Stimulated activated CD8-positive, alpha-beta memory T cell treated with anti-CD3 and anti-CD28 coated beads, Interleukin-4, amount 100 ng/mL, for 48 hours (primary cell): ENCODE measurements around the gene PSMD9.
A peak's percentile ranks its signal among the peaks of the same experiment; 100 is the strongest.
"Not testable (repeated sequence)": the region's sequence is repeated elsewhere in the genome, so short reads cannot be mapped to it uniquely, and the experiment has no call there.

Experiments used
- DNase-seq: peaks from one replicate; pipeline ENCODE4 v3.0.0-alpha.2; 2020

The PSMD9 gene, protein sequence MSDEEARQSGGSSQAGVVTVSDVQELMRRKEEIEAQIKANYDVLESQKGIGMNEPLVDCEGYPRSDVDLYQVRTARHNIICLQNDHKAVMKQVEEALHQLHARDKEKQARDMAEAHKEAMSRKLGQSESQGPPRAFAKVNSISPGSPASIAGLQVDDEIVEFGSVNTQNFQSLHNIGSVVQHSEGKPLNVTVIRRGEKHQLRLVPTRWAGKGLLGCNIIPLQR

DNA sequence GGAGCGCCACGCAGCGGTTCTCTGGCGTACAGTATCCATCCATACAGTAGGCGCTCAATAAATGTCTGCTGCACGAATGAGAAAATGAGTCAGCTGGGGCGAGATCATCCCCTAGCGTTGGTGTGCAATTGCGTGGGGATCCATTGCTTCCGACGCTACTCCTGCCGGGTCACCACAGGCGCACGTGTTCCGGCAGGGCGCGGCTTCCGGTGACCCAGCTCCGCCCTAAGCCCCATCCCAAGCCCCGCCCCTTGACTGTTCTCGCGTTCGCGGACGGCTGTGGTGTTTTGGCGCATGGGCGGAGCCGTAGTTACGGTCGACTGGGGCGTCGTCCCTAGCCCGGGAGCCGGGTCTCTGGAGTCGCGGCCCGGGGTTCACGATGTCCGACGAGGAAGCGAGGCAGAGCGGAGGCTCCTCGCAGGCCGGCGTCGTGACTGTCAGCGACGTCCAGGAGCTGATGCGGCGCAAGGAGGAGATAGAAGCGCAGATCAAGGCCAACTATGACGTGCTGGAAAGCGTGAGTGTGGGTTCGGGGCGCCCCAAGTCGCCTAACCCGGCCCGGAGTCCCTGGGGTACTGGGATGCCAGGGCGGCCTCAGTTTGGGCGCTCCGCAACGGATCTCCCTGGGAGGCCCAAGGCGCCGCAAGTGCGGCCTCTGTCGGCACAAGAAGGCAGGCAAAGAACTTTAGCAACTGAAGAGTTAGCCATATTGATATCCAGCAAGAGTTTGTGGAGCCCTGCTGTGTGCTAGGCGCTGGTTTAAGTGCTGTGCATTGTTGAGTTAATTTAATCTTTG, at the start of gene PSMD9:
PSMD9 (plus strand) TSS at position 313 of the 796 bp plus-strand sequence; CDS start at position 380, 67 bp downstream.
- peak; percentile 100 for DNase-seq

DNA sequence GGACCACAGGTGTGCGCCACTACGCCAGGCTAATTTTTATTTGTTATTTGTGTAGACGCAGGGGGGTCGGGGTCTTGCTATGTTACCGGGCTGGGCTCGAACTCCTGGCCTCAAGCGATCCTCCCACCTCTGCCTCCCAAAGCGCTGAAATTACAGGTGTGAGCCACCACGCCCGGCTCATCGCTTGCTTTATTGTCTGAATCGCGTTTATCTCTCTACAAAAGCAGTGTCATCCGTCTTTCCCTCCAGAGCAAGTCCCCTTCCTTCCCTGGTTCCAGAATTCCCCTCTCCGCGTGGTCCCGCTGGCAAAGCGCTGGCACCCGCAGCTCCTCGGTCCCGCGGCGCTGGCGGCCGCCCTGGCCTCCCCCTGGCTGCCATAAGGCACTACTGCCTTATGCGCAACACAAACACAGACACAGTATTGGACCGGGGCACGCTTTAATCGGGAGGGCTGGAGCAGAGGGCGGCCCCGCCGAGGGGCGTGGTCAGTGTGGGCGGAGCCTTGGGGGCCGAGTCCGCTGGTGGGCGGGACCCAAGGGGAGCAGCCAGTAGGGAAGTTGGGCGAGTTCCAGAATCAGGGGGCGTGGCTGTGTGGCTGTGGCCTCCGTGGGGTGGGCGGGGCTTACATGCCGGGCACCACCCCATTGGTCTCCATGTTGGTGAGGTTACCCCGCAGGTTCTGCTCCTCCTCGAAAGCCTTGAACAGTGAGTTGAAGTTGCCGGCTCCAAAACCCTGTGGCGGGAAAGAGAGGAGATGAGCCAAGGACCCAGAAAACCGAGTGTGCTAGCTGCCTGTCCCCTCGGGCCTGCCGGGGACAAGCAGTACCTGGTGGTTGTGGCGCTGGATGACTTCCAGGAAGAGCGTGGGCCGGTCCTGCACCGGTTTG, 49.2 kb upstream of the PSMD9 start:
- peak; percentile 100 for DNase-seq

DNA sequence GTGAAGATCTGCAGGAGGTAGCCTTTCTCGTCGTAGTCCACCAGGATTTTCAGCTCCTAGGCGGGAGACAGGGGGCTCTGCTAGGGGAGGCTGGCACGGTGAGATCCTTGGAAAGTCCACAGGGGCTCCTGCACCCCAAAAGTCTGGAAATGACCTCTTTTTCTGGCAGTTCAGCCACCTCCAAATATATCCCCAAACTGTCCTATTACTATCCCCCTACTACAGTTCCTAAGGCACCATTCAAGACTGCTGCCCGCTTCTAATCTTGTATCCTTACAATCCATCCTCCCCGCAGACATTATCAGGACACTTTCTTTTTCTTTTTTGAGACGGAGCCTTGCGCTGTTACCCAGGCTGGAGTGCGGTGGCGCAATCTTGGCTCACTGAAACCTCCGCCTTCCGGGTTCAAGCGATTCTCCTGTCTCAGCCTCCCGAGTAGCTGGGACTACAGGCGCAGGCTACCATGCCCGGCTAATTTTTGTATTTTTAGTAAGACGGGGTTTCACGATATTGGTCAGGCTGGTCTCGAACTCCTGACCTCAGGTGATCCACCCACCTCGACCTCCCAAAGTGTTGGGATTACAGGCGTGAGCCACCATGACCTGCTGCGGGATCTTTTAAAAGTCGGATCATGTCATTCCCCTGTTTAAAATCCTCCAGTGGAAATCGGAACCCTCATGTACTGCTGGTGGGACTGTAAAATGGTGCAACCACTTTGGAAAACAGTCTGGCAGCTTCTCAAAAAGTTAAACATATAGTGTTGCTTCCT, 48.4 kb upstream of the PSMD9 start:
- no peak for DNase-seq

DNA sequence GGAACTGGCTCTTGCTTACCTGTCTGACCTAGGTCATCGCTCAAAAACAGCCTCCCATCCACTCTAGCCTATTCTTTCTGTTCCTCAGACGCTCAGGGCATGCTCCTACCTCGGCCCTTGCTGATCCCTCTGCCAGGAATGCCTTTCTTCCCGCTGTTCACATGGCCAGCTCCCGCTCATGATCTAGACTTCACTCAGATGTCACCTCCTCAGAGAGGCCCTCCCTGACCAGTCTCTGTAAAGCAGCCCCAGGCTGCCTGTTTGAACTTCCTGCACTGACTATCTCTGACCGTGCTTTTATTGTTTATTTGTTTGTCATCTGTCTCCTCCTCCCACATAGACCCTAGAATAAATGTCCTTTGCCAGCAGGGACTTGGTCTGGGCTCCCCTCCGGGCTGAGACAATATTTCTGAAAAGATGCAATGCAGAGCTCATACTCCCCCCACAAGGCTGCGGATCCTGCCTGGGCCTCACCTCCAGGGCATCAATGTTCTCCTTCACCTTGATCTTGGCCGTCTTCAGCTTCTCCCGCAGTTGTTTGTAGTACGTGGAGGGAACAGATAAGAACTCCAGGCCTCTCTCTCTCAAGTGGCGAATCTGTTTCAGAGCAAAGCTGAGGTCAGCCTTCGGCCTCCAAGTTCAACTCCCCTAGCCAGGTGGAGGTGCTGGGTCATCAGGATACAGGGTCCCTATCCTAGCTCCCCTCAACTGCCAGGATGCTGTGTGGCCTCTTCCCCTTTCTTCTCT, 45.2 kb upstream of the PSMD9 start:
- DNase-seq = no peak

DNA sequence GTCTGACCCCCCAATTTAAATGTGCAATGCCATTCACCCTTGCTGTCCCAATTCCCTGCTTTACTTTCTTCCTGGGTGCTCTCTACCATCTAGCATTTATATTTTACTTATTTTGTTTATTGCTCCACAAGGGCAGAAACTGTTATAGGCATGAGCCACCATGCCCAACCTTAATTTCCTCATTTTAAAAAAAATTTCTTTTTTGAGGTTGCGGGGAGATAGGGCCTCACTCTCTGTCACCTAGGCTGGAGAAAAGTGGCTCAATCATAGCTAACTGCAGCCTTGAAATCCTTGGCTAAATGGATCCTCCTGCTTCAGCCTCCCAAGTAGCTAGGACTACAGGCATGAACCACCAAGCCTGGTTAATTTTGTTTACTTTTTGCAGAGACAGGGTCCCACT, 42.9 kb upstream of the PSMD9 start:
- no peak for DNase-seq

DNA sequence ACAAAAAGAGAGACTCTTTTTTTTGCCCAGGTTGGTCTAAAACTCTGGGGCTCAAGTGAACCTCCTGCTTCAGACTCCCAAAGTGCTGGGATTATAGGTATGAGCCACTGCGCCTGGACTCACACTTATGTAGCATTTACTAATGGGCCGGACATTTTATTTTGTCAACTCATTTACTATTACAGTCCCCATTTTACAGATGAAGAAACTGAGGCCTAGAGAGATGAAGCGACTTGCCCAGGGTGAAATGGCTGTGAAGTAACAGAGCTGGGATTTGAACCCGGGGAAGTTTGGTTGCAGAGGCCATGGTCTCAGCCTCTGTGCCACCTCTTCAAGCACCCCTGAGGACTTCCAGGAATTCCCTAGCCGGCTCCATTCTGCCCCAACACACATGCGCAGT, 39.4 kb upstream of the PSMD9 start:
- DNase-seq = no peak

DNA sequence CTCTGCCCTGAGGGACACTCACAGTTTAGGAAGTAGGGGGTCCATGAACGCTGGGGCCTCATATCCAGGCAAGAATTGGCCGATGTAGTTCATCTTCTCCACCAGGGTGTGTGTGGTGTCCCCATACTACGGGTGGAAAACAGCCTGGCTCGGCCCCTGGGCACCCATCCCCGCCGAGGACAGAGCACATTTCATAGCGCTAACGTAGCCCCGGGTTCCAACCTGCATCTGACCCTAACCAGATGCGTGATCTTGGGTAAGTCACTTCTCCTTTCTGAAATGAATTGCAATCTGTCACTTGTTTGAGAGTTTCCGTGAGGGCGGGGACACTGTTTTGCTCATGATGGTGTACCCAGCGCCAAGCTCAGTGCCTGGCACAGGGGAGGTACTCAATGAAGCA, 38.9 kb upstream of the PSMD9 start:
- DNase-seq = no peak

DNA sequence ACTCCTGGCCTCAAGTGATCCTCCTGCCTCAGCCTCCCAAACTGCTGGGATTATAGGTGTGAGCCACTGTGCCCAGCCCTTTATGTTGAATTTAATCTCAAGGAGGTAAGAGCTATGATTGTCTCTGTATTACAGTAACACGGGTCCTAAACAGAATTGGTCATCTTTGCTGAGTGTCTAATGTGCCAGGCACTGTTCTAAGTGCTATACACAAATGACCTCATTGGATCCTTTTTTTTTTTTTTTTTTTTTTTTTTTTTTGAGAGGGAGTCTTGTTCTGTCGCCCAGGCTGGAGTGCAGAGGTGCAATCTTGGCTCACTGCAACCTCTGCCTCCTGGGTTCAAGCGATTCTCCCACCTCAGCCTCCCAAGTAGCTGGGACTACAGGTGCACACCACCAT, 36.2 kb upstream of the PSMD9 start:
- DNase-seq = not testable (repeated sequence)

DNA sequence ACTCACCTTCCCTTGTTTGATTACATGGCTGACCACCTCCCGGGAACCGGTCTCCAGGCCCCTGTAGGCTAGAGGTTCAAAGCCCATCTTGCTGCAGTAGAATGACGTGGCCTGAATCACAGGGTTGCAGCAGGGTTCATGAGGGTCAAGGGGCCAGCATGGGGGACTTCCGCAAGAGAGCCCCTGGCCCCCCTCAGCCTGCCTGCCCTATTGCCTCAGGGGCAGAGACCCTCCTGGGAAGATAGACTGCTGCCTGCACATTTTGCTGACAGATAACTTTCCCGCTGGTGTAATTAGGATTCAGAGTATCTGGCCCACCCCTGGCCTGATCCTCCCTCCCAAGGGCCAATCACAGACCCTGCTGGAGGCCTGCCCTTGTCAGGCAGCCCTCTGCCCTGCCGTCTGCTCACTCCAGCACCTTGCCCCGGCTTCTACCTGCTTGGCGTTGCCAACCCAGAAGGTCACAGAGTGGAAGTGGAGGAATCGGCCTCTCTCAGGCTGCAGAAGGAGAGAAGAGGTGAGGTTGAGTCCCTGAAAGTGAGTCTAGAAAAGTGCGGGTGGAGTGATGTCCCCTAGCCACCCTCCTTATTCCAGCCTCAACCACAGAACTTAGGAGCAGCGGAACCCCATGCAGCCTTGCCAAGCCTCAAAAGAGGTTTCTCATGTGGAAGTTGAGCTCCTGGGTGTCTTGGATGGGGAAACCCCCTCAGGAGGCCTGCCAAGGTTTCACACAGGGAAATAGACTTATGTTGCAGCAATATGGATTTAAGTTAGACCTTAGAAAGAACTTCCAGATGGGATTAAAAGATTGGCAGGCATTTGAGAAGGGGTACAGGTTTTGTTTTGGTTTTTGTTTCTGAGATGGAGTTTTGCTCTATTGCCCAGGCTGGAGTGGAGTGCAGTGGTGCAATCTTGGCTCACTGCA, 31.0 kb upstream of the PSMD9 start:
- no peak for DNase-seq

DNA sequence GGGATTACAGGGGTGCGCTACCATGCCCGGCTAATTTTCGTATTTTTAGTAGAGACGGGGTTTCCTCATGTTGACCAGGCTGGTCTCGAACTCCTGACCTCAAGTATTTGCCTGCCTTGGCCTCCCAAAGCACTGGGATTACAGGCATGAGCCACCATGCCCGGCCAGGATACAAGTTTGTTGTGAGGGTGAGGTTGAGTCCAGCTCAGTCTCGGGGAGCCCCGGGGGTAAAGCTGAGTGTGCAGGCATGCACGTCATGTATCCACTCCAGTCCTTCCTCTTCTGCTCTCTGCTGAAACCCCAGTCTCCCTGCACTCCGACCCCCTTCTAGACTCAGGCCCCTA, 30.3 kb upstream of the PSMD9 start:
- DNase-seq = no peak

DNA sequence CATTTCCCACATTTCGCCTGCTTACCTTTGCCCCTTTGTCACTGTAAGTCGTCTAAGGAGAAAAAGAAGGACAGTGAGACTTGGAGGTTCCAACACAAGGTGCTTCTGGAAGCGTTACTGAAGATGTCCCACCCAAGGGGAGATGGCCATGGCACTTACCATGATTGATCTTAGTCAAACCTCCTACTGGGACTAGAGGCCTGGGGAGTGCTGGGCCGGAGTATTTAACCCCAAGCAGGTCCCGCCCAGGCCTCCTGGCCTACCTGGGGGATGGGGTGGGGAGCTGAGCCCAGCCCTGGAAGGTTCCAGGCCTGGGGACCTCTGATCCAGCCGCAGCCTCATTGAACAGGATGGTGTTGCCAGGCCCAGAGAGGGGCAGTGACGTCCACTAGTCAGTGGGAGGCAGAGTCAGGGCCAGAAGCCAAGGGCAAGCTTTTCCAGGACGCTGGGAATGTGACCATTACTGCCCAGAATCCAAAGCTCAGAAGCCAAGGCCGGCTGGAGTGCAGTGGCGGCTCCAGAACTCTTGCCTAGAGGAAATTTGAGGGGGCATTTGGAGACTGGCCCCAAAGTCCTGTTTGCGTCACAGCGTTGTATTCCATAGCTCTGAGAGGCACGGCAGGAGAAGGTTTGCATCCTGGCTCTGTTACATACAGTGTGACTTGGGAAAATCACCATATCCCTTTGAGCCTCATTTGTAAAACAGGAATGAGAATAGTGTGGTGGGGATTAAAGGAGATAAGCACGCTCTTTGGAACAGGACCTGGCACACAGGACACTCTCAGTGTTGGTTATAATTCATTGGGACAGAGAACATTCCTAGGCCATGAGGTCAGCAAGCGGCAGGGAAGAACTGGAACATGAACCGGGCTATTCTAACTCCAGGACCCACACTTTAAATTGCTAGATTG, 29.7 kb upstream of the PSMD9 start, which contains the start of gene HPD:
HPD (minus strand) TSS at position 198 of the 911 bp plus-strand sequence; CDS start at position 162, 36 bp downstream.
- DNase-seq = no peak

DNA sequence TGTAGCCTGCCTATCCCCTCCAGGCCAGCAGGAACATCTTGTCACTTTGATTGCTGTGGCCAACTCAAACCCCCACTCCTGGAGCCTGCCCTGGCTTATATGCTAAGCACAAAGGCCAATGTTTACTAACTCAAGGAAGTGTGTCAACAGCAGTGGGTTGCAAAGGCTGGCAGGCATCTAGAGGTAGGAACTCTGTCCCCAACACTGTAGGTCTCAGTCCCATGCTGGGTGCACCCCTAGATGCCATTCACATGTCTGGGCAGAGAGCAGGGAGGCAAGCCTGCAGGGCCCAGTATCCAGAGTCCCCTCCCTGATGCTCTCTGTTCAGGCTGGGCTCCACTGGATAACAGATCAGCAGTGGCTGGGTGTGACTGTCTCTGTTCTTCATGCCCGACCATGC, 28.3 kb upstream of the PSMD9 start:
- DNase-seq = no peak

DNA sequence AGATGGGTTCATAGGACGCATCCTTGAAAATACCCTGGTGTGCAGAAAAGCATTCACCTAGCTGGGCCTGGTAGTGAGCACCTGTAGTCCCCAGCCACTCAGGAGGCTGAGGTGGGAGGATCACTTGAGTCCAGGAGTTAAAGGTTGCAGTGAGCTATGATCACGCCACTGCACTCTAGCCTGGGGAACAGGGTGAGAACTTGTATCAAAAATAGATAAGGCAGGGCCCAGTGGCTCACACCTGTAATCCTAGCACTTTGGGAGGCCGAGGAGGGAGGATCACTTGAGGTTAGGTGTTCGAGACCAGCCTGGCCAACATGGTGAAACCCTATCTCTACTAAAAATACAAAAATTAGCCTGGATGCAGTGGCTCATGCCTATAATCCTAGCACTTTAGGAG, 27.9 kb upstream of the PSMD9 start:
- not testable (repeated sequence) for DNase-seq

DNA sequence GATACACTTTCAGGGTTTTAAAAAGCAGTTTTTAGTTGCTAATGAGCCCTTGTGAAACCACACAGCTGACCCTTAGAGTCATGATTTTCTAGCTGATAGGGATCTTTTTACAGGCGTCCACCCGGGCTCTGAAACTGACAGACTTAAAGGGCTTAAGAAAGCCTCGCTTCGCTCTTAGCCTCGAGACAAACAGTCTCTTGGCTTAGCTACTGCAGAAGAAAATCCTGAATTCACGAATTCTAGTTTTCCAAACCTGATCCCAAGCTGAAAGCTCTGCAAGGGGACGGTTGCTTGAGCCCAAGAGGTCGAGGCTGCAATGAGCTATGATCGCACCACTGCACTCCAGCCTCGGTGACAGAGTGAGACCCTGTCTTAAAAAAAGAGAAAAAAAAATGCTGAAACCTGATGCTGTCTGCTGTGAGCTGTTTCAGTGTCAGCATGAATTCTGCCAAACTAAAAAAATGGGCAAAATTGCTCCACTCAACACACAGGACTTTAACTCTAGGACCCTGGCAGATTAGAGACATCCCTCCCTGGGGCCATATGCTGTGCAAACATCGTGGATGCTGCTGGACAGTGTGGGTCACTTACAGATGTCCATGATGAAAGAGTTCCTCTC, 26.8 kb upstream of the PSMD9 start:
- no peak for DNase-seq

DNA sequence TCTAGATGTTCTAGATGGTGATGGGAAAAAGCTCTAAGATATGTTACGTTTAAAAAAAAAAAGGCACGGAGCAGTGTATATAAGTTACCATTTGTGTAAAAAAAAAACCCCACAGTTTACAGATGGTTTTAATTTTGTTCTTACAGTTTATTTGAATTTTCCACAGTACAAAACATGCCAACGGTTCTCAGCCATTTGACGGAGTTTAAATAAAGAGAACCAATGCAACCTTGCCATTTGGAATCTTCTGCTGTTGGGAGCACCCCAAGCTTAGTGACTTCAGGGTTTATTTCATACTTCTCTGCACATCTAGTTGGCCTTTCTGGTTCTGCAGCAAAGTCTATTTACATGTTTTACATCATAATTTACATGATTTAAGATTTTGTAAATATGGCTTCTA, 22.3 kb upstream of the PSMD9 start:
- no peak for DNase-seq

DNA sequence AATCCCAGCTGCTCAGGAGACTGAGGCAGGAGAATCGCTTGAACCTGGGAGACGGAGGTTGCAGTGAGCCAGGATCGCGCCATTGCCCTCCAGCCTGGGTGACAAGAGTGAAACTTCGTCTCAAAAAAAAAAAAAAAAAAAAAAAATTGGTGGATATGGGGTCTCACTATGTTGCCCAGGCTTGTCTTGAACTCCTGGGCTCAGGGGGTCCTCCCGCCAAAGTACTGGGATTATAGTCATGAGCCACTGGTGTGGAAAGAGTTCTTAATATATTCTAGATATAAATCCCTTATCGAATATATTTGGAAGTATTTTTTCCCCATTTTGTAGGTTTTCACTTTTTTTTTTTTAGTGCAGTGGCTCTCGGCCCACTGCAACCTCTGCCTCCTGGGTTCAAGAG, 19.4 kb upstream of the PSMD9 start:
- DNase-seq = not testable (repeated sequence)

DNA sequence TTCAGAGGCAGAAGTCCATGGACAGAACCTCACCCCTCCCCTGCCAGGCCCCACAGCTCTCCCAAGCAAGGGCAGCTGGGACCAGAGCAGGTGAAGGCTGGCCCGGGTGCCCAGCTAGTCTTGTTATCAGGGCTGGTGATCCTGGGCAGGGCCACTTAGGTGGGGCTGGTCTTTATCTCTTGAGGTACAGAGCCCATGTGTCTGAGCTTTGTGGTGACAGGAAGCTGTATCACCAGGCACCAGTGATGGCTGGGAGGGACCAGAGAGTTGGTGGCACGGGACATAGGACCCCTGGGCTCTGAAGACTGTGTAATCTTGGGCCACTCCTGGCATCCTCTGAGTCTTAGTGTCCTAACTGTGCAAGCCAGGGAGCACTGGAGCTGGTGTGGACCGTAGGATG, 17.1 kb upstream of the PSMD9 start:
- DNase-seq = no peak

DNA sequence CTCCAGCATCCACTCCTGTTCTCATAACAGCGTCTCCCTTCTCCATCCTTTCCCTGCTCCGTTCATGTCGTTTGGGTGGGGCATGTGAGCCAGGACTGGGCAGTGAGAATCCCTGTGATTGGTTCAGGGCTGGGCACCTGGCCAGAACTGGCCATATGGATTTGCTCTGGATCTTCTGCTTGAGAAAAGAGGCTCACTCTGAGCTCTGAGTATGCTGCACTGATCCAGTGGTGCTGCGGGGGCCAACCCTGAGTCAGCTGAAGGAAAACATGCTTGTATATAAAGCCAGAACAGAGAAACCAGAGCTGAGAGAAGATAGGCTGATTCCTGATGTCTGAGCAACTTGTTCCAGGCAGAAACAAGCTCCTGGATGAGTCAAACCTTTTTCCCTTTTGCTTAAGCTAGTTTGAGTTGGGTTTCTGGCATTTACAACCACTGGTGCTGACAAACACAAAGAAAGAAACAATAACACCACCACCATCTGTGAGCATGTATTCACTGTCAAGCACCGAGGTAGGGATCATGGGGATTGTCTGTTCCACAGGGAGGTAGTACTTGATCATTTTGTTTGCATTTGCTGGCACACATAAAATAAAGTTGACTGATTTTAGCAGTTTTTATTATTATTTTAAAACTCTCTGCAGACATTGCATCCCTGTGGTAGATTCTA, 15.9 kb upstream of the PSMD9 start:
- peak; percentile 43 for DNase-seq

DNA sequence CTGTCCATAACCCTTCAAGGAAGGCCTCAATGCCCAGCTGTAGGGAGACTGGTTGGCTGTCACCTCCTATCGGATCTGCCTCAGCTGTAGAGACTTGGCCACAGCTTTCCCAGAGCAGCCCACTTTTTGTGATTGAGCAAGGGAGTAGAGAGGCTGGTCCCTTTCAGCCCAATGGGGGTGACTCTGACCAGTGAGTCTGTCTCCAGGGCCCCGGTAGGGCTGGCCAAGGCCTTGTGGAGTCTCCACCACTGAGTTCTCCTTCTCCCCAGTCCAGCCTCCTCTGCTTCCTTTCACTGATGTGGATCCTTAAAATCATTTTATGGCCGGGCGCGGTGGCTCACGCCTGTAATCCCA, 15.4 kb upstream of the PSMD9 start:
- no peak for DNase-seq
